T-cell (primary cell): ENCODE measurements around the gene INTS15. TPM values are rescaled to one million over a fixed set of nuclear protein-coding genes. Genes with fewer than 3 reads are reported as not detected.

Experiments
- ATAC-seq, 4 experiments: fragments of 200-7000 bp in 3 of 4; fragments of 150-1000 bp in 1 of 4; cut with Tn5 transposase; replicated peaks in 1 of 4; 1 replicate in 3 of 4; 2 replicates in 1 of 4; pipeline ENCODE4 v1.10.0; 2021; ENCODE audit warnings: moderate library complexity in 3 of 4, mild to moderate bottlenecking in 2 of 4, moderate number of reproducible peaks in 1 of 4
- CTCF ChIA-PET, 2 donors: fragments of 300-600 bp; sonication (Branson Sonifier 250); formaldehyde crosslinking; loops; one replicate each; lab custom pipeline; 2022; ENCODE audit warnings: antibody characterized with exemption in 2 of 2; lab: Charles Lee
- POLR2A ChIA-PET, 2 donors: fragments of 300-600 bp; sonication (Branson Sonifier 250); formaldehyde crosslinking; loops; one replicate each; lab custom pipeline; 2022; ENCODE audit warnings: antibody characterized with exemption in 2 of 2; lab: Charles Lee
- DNase-seq, 35 experiments: peaks; one replicate each; pipeline versions ENCODE4 v3.0.0 to v3.0.0-alpha.2; 2013 to 2023
- H3K27ac ChIP-seq: one replicate; pipeline ENCODE4 v1.5.1; 2013; ENCODE audit warnings: low read length
- H3K27me3 ChIP-seq, 2 experiments: replicated peaks in 1 of 2; 1 replicate in 1 of 2; 2 replicates in 1 of 2; pipeline versions ENCODE4 v1.6.1 to v1.7.0; 2013; ENCODE audit warnings: low read length in 1 of 2, mixed read lengths in 1 of 2; ENCODE audit not compliant: control insufficient read depth in 2 of 2, insufficient read depth in 2 of 2; ENCODE audit errors: extremely low read depth in 1 of 2
- H3K36me3 ChIP-seq, 2 donors: 1 replicate in 1 of 2; 2 replicates in 1 of 2; pipeline versions ENCODE4 v1.6.1 to v1.7.0; 2013; ENCODE audit warnings: low read length in 1 of 2; ENCODE audit not compliant: control insufficient read depth in 2 of 2, insufficient read depth in 1 of 2; ENCODE audit errors: extremely low read depth in 1 of 2
- H3K4me1 ChIP-seq, 2 experiments: 1 replicate in 1 of 2; 2 replicates in 1 of 2; pipeline versions ENCODE4 v1.6.1 to v1.7.0; 2013; ENCODE audit warnings: low read length in 2 of 2, mixed read lengths in 1 of 2; ENCODE audit not compliant: insufficient read depth in 2 of 2, control insufficient read depth in 1 of 2; ENCODE audit errors: extremely low read depth in 1 of 2
- H3K4me3 ChIP-seq, 2 donors: 1 replicate in 1 of 2; 2 replicates in 1 of 2; pipeline versions ENCODE4 v1.5.1 to v1.7.0; 2013; ENCODE audit warnings: mild to moderate bottlenecking in 2 of 2, low read length in 1 of 2, moderate library complexity in 1 of 2; ENCODE audit not compliant: control insufficient read depth in 1 of 2; ENCODE audit errors: extremely low read depth in 1 of 2
- H3K9me3 ChIP-seq: 2 replicates; pipeline ENCODE4 v1.7.0; 2013
- H3K27ac Mint-ChIP-seq, 2 donors: one replicate each; pipeline ENCODE4 v1.8.0; 2020 to 2021; ENCODE audit warnings: mild to moderate bottlenecking in 2 of 2, mixed read lengths in 2 of 2
- H3K27me3 Mint-ChIP-seq, 2 donors: one replicate each; pipeline ENCODE4 v1.8.0; 2021 to 2022; ENCODE audit warnings: mixed read lengths in 2 of 2
- H3K36me3 Mint-ChIP-seq: one replicate; pipeline ENCODE4 v1.8.0; 2021; ENCODE audit warnings: mixed read lengths
- H3K4me1 Mint-ChIP-seq, 3 donors: one replicate each; pipeline ENCODE4 v1.8.0; 2020 to 2022; ENCODE audit warnings: mixed read lengths in 3 of 3, mild to moderate bottlenecking in 1 of 3
- H3K4me3 Mint-ChIP-seq, 3 donors: one replicate each; pipeline ENCODE4 v1.8.0; 2020 to 2022; ENCODE audit warnings: mild to moderate bottlenecking in 3 of 3, mixed read lengths in 3 of 3, moderate library complexity in 3 of 3
- H3K9me3 Mint-ChIP-seq, 3 donors: one replicate each; pipeline ENCODE4 v1.8.0; 2020 to 2022; ENCODE audit warnings: mixed read lengths in 3 of 3
- WGBS: methylation state at CpG from one replicate; pipeline ENCODE4 v1.1.5; 2013; ENCODE audit warnings: missing lambda C conversion rate; ENCODE audit not compliant: insufficient coverage; 5-methylcytosine and 5-hydroxymethylcytosine counted together
- total RNA-seq, 35 experiments: library from RNA in 6 of 35; stranded (reverse) in 6 of 35; fragments of 120-200 nt in 1 of 35; gene quantifications; one replicate each; pipeline versions ENCODE4 v1.2.1 to v1.2.4 and lab custom pipeline; 2013 to 2026

The INTS15 gene
- total RNA-seq, 5 donors from 2014 or later (not counting 1 experiment from before 2014, with no cell fraction given), result 48.3 to 65.9 (median 64.1) TPM

DNA sequence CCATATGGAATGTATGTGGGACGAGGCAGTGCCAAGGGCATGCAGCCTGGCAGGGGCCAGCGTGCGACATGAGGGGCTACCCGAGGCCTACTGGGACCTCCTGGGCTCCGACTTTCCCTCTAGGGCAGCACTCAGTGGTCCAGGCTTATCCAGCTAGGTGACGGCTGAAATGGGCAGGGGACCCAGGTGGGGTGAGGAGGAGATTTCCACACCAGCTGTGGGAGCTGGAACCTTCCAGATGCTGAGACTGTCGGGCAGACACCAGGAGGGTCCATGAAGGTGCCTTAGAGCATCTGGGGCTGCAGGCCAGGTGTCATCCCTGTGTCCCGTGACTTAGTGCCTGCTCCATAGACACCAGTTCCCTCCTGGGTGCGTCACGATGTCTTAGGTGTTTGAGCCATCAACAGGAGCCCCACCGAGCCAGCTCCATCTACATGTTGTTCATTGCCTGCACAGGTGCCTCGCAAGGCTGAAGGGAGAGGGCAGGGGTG is 60.7 kb downstream of the INTS15 start:
- Mint-ChIP-seq H3K9me3 (peaks cover 0 to 2% (median 0%) of the 10 kb centered on the region in 3 donors), H3K4me3 (no peak overlapping the region), H3K27ac (no peak overlapping the region), H3K27me3 (no peaks in the 10 kb centered on the region), H3K4me1 (no peaks in the 10 kb centered on the region), H3K36me3 (peaks cover 52% of the 10 kb centered on the region)
- no peak for ATAC-seq
- Histone ChIP-seq H3K27me3 (no peaks in the 10 kb centered on the region), H3K27ac (no peak overlapping the region), H3K9me3 (no peaks in the 10 kb centered on the region), H3K4me1 (no peaks in the 10 kb centered on the region), H3K4me3 (no peak overlapping the region), H3K36me3 (peaks cover 62 to 69% of the 10 kb centered on the region in 2 donors)
- WGBS, result over 99% methylated on average over 11 of the region's 12 CpGs
- ChIA-PET POLR2A (no interaction called here), CTCF (no interaction called here)
- DNase-seq, result no peak

DNA sequence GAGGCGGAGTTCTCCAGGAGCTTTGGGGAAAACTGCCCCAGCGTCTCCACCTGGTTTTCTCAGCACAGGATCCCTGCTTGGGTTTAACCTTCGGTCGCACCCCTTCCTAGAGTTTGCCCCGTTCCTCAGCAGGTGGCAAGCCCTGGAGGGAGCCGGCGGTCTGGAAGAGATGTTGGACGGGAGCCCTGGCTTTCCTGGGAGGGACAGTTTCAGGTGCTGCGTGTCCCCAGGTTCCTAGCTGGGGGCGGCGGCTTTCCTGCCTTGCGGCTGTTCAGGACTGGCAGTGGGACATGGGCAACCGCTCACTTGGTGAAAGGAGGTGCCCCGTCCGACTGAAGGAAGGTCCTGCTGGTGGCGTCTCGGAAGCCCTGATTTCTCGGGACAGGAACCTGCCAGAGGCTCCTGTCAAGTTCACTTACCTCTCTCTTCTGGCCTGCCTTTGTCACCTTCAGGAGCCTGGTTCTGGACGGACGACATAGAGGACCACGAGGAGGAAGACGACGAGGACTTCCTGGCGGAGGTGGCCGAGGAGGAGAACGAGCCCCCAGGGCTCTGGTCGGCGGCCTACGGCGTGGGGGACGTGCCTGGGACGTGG is 62.1 kb downstream of the INTS15 start:
- Mint-ChIP-seq H3K4me3 (no peak overlapping the region), H3K27me3 (no peaks in the 10 kb centered on the region), H3K36me3 (peaks cover 41% of the 10 kb centered on the region), H3K9me3 (peaks cover 0 to 2% (median 0%) of the 10 kb centered on the region in 3 donors), H3K27ac (no peak overlapping the region), H3K4me1 (no peaks in the 10 kb centered on the region)
- CTCF ChIA-PET, result no interaction called here
- Histone ChIP-seq H3K36me3 (peaks cover 55 to 59% of the 10 kb centered on the region in 2 donors), H3K27ac (no peak overlapping the region), H3K4me1 (no peaks in the 10 kb centered on the region), H3K4me3 (peak overlapping the region in 1 of 2 donors; percentile 3), H3K9me3 (no peaks in the 10 kb centered on the region), H3K27me3 (no peaks in the 10 kb centered on the region)
- DNase-seq, result peak in 1 of 35 experiments; percentile 11
- POLR2A ChIA-PET, result no interaction called here
- no peak for ATAC-seq
- WGBS, result 97% methylated on average over 32 of the region's 32 CpGs

- Histone ChIP-seq H3K9me3 (no peaks in the 10 kb centered on the region), H3K36me3 (peaks cover 50 to 59% of the 10 kb centered on the region in 2 donors), H3K27ac (no peak overlapping the region), H3K4me3 (no peak overlapping the region), H3K4me1 (no peaks in the 10 kb centered on the region), H3K27me3 (no peaks in the 10 kb centered on the region)
- no peak overlapping the region for H3K27ac Mint-ChIP-seq
- no peak for ATAC-seq
- H3K36me3 Mint-ChIP-seq, result peaks cover 35% of the 10 kb centered on the region
- 99% methylated on average over 69 of the region's 75 CpGs for WGBS
- H3K4me3 Mint-ChIP-seq, result no peak overlapping the region
- H3K9me3 Mint-ChIP-seq, result peaks cover 0 to 2% (median 0%) of the 10 kb centered on the region in 3 donors
- POLR2A ChIA-PET, result no interaction called here
- DNase-seq, result peak in 1 of 35 experiments; percentile 5
- no peaks in the 10 kb centered on the region for H3K4me1 Mint-ChIP-seq
- CTCF ChIA-PET, result no interaction called here
- no peaks in the 10 kb centered on the region for H3K27me3 Mint-ChIP-seq
These were observed 62.7 kb downstream of the INTS15 start for GRCh38 chr7:6652446-6653011.

DNA sequence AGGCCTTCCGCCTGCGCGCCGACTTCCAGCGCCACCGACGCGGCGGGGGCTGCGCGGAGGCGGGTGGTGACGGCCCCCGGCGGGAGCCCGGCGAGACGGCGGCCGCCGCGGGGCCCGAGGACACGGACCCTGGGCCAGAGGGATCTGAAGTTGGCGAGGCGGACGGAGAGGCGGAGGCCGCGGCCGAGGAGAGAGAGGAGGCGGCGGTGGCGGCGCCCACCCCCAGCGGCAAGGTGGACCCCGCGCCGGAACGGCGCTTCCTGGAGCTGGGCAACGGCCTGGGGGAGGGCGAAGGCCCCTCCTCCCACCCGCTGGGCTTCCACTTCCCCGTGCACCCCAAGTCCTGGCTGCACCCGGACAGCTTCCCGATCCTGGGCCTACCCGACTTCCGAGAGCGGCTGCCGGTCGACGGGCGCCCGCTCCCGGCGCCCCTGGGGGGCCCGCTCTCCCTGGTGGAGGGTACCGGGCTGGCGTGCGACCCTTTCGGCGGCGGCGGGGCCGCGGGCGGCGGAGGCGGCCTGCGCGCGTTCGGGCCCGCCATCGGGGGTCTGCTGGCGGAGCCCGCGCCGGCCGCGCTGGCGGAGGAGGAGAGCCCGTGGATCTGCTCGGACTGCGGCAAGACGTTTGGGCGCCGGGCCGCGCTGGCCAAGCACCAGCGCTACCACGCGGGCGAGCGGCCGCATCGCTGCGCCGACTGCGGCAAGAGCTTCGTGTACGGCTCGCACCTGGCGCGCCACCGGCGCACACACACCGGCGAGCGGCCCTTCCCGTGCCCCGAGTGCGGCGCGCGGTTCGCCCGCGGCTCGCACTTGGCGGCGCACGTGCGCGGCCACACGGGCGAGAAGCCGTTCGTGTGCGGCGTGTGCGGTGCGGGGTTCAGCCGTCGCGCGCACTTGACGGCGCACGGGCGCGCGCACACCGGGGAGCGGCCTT is 63.5 kb downstream of the INTS15 start:
- POLR2A ChIA-PET, result no interaction called here
- no peak for ATAC-seq
- CTCF ChIA-PET, result no interaction called here
- Histone ChIP-seq H3K27me3 (no peaks in the 10 kb centered on the region), H3K36me3 (peaks cover 43 to 57% of the 10 kb centered on the region in 2 donors), H3K4me1 (no peaks in the 10 kb centered on the region), H3K9me3 (no peaks in the 10 kb centered on the region), H3K4me3 (no peak overlapping the region), H3K27ac (no peak overlapping the region)
- Mint-ChIP-seq H3K27me3 (no peaks in the 10 kb centered on the region), H3K36me3 (peaks cover 28% of the 10 kb centered on the region), H3K4me1 (peaks cover 0 to 5% (median 0%) of the 10 kb centered on the region in 3 donors), H3K27ac (no peak overlapping the region), H3K9me3 (peaks cover 0 to 2% (median 0%) of the 10 kb centered on the region in 3 donors), H3K4me3 (no peak overlapping the region)
- no peak for DNase-seq
- 98% methylated on average over 119 of the region's 146 CpGs for WGBS

DNA sequence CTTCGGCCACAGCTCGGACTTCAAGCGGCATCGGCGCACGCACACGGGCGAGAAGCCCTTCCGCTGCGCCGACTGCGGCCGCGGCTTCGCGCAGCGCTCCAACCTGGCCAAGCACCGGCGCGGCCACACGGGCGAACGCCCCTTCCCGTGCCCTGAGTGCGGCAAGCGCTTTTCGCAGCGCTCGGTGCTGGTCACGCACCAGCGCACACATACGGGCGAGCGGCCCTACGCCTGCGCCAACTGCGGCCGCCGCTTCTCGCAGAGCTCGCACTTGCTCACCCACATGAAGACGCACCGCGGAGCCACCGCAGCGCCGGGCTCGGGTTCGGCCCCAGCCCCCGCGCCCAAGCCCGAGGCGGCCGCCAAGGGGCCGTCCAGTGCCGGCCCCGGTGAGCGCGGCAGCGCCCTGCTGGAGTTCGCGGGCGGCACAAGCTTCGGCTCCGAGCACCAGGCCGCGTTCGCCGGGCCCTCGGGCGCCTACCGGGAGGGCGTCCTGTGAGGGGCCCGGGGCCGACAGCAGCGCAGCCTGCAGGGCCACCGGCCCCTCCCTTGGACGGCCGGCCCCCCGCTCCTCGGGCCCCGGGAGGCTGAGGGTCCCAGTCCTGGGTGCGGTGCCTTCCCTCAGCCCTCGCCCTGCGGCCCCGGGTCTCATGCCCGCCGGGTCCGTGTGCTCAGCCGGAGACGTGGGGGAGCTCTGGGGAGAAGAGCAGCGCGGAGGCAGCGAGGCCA is 64.5 kb downstream of the INTS15 start:
- ChIA-PET POLR2A (no interaction called here), CTCF (no interaction called here)
- WGBS, result 98% methylated on average over 88 of the region's 94 CpGs
- no peak overlapping the region for H3K4me3 Mint-ChIP-seq
- peaks cover 6 to 14% (median 7%) of the 10 kb centered on the region in 3 donors for H3K4me1 Mint-ChIP-seq
- ATAC-seq, result no peak
- H3K36me3 Mint-ChIP-seq, result peaks cover 28% of the 10 kb centered on the region
- H3K9me3 Mint-ChIP-seq, result peaks cover 0 to 2% (median 0%) of the 10 kb centered on the region in 3 donors
- no peaks in the 10 kb centered on the region for H3K9me3 ChIP-seq
- H3K27me3 Mint-ChIP-seq, result no peaks in the 10 kb centered on the region
- H3K4me3 ChIP-seq, result no peak overlapping the region
- no peaks in the 10 kb centered on the region for H3K27me3 ChIP-seq
- H3K27ac Mint-ChIP-seq, result no peak overlapping the region
- no peak for DNase-seq
- no peak overlapping the region for H3K27ac ChIP-seq
- peaks cover 0 to 5% of the 10 kb centered on the region in 2 experiments for H3K4me1 ChIP-seq
- peaks cover 35 to 47% of the 10 kb centered on the region in 2 donors for H3K36me3 ChIP-seq
